Measurements from ENCODE around the gene RERE.

RERE gene

DNA sequence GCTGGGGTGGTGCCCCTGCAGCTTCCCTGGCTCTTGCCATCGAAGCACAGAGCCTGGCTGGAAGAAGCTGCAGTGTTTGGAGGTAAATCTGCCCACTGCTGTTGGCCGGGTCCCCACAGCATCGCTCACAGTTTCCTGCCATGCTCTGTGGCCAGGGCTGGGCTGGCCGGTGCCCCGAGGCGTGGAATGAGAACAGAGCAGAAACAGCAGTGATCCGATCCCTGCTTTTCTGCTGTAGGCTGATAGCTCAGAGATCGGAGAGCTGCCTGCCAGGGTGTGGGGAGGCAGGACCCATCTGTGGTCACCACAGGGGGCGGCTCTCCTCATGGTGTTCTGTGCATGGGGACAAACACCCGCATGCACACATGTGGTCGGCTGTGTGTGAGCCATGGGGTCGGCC, 488.0 kb downstream of the RERE start:
- no peak for DNase-seq (ENCODE audit: low read depth)

DNA sequence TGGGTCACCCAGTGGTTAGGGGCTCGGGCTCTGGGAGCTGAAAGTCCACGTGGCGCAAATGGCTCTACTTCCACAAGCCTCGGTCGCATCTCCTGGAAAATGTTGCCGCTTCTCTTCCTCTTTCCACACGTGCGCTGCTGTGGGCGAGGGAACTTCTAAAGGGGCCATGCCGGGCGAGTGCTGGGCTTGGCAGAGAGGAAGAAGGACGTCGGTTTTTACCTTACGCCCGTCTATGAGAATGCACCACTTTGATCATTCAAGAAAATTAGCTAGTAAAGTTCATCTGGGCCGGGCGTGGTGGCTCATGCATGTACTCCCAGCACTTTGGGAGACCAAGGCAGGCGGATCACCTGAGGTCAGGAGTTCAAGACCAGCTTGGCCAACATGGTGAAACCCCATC, 489.2 kb downstream of the RERE start:
- no peak for DNase-seq (ENCODE audit: low read depth)

DNA sequence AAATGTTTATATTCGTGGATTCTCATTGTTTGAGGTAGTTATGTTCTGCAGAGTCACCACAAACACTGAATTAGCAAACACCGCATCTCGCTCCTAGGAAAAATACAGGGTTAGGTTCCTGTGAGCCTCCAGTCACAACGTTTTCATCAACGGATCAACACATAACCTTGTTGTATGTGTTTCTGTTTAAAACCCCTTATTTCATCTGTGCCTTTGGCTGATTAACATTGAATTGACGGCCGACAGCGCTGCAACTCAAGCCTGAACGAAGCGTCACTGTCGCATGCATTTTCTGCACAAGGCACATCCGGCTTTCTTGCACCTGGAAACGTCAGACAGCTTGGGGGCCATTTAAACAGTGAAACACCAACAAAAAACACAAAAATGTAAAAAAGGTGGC, 491.2 kb downstream of the RERE start:
- DNase-seq (ENCODE audit: low read depth): no peak

- no peak for DNase-seq (ENCODE audit: low read depth)
Observed at GRCh38 chr1:8325771-8326170, 491.7 kb downstream of the RERE start.

DNA sequence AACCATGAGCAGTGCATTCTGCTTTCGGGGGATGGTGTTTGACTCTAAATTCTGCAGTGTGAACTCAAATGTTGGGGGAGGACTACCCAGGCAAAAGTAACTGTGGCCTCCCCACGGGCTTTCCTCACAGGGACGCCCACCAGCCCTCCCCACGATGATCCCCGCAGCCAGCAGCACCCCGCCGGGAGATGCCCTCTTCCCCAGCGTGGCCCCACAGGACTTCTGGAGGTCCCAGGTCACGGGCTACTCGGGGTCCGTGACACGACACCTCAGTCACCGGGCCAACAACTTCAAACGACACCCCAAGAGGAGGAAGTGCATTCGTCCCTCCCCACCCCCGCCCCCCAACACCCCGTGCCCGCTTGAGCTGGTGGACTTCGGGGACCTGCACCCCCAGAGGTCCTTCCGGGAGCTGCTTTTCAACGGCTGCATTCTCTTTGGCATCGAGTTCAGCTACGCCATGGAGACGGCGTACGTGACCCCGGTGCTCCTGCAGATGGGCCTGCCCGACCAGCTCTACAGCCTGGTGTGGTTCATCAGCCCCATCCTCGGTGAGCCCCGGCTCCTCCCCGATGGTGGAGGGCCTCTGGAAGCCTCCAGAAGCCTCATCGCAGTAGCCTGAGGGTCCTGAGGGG, 493.1 kb downstream of the RERE start:
- DNase-seq (ENCODE audit: low read depth): no peak

DNA sequence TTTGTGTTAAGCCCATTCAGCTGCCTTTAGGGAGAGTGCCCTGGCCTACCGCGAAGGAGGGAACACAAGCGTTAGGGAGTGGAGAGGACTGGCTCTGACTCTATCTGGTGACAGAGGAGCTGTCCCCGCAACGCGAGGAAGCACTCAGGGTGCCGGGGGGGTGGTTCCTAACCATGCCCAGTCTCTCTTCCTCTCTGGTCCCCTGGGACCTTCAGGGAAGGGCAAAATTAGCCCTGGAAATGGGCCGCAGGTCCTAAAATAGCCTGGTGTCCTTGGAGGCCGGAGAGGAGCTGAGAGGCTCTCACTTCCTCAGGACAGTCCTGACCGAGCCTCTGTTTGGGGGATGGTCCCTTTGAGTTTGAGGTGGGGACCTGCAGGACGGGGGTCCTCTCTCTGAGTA, 493.7 kb downstream of the RERE start:
- no peak for DNase-seq (ENCODE audit: low read depth)

DNA sequence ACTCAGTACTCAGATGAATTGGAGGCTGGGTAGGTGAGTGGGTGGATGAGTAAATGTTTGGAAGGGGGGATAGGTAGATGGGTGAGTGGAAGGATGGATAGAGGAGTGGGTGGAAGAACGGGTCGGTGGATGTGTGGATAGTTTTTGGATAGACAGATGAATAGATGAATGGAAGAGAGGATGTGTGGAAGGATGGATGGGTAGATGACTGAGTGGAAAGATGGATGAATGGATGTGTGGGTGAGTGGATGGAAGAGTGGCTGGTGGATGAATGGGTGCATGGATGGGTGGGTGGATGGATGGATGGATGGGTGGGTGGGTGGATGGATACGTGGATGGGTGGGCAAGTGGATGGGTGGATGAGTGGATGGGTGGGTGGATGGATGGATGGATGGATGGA, 495.8 kb downstream of the RERE start:
- no peak for DNase-seq (ENCODE audit: low read depth)

GRCh38 chr1:8318436-8318835, 499.0 kb downstream of the RERE start:
- DNase-seq (ENCODE audit: low read depth): no peak

- DNase-seq (ENCODE audit: low read depth): no peak
Observed at GRCh38 chr1:8317647-8318381, 499.6 kb downstream of the RERE start, which contains the start of gene SLC45A1. TSS of gene SLC45A1 (plus strand) at chr1:8318114. CDS start at chr1:8324330, 6,216 bp downstream.

GRCh38 chr1:8315573-8316475, 501.6 kb downstream of the RERE start:
- no peak for DNase-seq (ENCODE audit: low read depth)

- DNase-seq (ENCODE audit: low read depth): peak; percentile 52
Observed at GRCh38 chr1:8314346-8315280, 502.8 kb downstream of the RERE start.

DNA sequence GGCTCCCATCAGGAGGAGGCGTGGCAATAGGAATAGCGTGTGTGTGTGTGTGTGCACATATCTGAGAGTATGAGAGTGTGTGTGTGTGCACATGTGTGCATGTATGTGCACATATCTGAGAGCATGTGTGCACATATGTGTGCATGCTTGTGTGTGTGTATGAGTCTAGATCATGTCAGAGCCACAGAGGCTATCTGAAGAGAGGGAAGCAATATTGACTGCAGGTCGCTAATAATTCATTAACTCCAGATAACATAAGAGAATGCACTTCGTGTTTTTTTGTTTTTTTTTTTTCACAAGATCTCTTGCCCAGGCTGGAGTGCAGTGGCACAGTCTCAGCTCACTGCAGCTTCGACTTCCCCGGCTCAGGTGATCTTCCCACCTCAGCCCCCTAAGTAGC, 504.2 kb downstream of the RERE start:
- no peak for DNase-seq (ENCODE audit: low read depth)

- DNase-seq (ENCODE audit: low read depth): no peak
Observed at GRCh38 chr1:8312235-8313218, 504.9 kb downstream of the RERE start.

GRCh38 chr1:8311068-8311718, 506.2 kb downstream of the RERE start:
- no peak for DNase-seq (ENCODE audit: low read depth)

DNA sequence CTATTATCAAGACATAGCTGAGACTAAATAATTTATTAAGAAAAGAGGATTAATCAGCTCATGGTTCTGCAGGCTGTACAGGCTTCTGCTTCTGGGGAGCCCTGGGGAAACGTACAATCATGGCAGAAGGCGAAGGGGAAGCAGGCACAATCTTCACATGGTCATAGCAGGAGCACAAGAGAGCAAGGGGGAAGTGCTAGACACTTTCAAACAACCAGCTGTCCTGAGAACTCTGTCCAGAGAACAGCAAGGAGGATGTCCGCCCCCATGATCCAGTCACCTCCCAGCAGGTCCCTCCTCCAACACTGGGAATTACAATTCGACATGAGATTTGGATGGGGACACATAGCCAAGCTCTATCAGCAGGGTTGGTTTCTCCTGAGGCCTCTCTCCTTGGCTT, 509.8 kb downstream of the RERE start:
- DNase-seq (ENCODE audit: low read depth): no peak

- no peak for DNase-seq (ENCODE audit: low read depth)
Observed at GRCh38 chr1:8303876-8304275, 513.6 kb downstream of the RERE start.

DNA sequence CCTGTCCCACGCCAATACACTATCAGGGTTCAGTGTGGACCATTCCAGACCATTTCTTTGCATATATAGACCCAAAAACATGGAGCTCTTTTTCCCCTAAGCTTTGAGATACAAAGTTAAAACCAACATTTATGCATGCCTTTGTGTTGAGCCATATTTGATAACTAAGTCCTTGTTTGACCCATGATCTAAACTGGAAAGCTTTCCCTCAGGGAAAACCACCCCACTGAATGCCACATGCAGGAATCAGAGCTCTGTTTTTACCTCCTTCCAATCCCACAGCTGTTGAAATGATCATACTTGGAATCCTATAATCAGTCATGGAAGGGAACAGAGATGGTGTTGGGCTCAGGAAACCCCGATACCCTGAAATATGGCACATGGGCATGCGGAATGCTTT, 514.3 kb downstream of the RERE start:
- DNase-seq (ENCODE audit: low read depth): no peak
